GM21786 (cell line): ENCODE measurements around the gene HERPUD2.
A peak's percentile ranks its signal among the peaks of the same experiment; 100 is the strongest.

Experiments used
- ATAC-seq: cut with Tn5 transposase; IDR thresholded peaks from one replicate; pipeline ENCODE4 v1.9.1; 2021; ENCODE audit not compliant: unreplicated experiment

The HERPUD2 gene, protein sequence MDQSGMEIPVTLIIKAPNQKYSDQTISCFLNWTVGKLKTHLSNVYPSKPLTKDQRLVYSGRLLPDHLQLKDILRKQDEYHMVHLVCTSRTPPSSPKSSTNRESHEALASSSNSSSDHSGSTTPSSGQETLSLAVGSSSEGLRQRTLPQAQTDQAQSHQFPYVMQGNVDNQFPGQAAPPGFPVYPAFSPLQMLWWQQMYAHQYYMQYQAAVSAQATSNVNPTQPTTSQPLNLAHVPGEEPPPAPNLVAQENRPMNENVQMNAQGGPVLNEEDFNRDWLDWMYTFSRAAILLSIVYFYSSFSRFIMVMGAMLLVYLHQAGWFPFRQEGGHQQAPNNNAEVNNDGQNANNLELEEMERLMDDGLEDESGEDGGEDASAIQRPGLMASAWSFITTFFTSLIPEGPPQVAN

DNA sequence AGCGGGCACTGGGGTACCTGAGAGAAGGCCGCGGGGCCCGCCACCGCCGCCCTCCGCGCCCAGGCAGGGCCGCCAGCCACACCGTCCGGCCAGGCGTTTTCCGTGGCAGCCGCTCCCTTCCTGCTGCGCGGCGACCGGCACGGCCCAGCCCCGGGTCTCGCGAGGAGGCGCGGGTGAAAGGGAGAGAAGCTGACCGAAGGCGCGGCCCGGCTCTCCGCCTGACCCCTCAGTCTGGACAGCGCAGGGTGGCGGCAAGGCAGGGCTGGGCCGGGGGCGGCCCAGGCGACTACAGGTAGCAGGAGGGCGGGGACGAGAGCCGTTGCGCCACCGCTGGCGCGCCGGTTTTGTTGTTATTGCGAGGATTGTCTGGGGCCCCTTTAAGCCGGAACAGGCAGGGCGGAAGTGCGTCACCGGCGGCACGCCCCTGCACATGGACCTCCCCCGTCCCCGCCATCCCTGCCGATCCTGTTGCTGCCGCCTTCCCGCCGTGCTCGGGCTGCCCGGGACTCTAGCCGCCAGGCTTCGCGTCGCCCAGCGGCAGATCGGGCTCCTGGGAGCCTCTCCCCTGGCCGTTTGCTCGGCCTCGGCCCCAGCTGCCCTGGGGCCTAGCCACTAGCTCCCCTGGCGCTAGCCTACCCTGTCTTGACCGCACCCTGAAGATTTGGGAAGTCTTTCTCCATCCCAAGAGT lies at the start of gene HERPUD2:
Gene HERPUD2, minus strand, starts transcription at position 352 of the 689 bp plus-strand sequence. CDS start 805 bp downstream, outside the sequence.
- ATAC-seq = peak; percentile 84

DNA sequence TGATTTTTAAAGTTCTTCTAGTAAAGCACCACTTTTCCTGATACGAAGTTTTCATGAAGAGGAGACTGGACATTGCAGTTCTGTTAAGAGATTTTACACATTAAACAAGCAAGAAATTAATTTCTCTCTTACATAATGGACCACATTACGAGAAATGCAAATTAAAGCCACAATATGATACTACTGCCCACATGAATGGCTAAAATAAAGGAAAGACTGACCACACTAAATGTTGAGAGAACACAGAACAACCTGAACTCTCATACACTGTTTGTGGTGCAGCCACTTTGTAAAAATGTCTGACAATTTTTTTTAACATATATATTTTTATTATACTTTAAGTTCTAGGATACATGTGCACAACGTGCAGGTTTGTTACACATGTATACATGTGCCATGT lies 44.0 kb upstream of the HERPUD2 start:
- ATAC-seq = no peak

DNA sequence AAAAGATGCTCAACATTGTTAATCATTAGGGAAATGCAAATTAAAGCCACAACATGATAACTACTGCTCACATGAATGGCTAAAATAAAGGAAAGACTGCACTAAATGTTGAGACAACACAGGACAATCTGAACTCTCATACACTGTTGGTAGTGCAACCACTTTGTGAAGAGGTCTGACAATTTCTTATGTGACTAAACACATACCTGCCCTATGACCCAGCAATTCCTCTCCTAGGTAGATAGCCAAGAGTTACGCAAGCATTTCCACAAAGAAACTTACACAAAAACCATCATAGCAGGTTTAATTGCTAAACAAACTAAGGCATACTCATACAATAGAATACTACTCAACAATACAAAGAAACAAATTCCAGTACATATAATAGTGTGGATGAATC lies 41.8 kb upstream of the HERPUD2 start:
- no peak for ATAC-seq

DNA sequence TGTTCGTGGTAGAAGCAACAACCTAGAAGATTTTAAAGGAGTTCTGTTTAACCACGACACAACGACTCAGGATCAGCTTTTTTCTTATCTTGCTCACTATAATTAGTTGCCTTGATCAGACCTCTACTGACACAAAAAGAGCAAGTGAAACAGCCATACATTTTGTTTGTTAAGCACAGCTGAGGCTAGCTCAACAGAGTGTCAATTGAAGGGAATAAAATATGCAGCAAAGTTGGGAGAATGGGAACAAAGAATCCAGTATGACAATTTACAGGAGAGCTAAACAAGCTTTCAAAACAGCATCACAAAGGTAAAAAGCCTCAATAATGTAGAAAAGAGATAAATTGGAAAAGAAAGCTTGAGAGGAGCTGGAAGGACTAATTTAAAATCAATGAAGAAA lies 40.5 kb upstream of the HERPUD2 start:
- ATAC-seq = no peak

DNA sequence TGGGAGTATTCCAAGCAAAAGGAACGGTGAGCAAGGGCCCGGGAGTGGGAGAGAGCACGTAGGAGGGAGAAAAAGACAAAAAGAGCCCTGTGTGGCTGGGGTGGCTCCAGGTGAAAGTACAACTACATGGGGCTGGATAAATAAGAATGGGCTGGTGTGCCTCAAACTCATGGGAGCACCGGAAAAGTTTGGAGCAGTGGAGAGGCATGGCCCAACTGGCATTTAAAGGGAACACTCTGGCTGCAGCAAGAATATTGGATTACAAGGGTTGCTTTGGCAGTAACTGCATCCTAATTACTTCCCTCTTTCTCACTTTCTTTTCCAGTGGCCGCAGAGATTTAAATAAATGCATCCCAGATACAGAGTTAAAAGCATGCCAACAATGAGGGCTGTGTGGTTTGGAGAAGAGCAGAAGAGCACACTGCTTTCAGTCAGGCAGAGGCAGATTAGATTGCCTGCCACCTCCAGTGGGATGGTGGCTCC lies 39.1 kb upstream of the HERPUD2 start:
- ATAC-seq = no peak

DNA sequence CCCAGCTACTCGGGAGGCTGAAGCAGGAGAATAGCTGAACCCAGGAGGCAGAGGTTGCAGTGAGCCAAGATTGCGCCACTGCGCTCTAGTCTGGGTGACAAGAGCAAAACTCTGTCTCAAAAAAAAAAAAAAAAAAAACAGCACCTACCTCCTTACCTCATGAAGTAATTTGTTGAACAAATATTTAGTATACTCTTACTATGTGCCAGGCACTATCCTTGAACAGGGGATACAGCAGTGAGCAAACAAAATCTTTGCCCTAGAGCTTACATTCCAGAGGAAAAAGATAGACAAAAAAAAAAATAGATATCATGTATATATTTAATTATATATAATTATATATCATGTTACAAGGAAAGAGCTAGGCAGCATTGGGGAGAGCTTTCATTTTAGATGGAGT lies 36.4 kb upstream of the HERPUD2 start:
- ATAC-seq = no peak

DNA sequence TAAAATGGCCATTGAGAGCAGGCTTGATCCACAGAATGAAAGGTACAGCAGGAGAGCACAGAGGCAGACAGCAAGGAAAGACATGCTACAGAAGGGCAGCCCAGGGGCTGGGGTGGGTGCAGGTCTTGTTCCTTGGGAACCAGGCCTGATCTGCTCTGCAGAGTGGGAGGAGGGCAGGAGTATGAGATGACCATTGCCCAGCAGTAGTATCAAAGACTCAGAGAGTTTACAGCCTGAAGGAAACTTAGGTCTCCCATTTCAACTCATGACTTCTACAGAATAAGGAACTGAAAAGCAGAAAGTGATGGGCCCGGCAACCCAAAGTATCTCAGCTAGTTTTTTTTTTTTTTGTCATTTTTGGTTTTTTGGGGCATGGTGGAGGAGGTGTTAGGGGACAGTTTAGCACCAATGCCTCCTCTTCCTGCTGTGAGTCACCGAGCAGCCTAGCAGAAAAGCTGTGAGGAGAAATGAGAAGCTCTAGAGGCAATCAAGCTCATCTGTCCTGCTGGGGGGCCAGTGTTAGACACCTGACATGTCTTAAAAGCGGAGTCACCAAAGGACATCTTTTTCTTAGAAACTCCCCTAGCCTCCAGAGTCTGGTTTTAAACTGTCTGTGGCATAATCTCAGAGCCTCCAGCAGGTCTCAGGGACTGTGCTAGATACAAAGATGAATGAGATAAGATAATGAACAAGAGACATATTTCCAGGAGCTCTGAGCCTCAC lies 34.3 kb upstream of the HERPUD2 start:
- peak; percentile 53 for ATAC-seq

DNA sequence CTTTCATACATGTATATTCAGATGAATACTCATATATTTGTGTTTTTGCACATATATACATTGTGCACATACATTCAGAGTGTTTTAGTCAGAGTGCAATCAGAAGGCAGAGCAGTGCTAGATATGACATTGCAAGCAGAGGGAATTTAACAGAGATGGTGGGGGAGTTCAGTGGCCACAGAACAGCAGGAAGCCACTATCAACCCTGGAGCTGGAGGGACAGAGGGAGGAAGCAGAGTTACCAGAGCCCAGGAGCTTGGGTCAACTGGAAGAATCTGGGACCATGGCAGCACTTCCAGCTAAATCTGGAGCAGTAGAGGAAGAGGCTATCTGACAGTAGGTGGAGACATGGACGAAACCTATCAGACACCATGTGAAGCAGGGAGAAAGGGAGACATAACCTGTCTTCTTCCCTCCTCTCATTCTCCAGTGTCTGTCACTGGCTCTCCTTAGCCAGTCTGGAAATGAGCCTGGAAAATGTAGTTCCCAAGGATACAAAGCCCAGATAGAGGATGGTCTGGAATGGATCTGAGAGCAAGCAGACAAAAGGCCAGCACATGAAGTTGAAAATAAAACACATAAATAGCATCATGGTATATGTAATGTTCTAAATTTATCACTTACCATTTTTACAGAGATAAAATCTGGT lies 33.6 kb upstream of the HERPUD2 start:
- no peak for ATAC-seq

DNA sequence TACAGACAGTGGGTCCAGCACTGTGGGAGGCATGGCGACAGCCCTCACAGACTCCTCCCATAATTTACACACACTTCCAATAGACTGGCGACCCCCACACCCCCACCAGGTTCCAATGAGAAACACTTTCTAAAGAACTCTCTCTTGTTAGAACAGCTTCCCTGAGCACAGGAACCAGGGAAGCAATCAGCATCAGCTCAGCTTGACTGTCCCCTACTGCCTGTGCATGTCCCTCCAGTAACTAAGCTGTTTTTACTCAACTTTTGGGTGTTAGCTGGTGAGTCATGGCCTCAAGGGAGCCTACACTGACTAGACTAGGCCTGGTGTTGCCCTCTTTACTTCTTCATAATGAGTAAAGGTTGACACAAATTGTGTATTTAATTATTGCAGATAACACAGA lies 32.6 kb upstream of the HERPUD2 start:
- ATAC-seq = peak; percentile 13

DNA sequence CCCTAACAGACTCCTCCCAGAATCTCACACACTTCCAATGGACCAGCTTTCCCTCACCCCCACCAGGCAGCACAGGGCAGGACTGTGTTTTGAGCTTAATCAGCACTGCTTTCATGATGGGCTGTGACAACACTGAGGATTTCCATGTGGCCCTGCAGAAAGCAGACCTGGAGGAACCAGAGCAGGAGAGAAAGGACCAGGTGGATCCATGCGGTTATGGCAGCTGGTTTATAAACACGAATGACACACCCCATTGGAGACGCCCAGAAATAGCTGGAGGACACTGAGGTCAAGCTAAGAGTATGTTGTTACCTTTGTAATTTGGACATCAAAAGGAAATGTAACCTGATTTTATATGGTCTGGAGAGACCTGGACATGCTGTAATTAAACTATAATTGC lies 31.7 kb upstream of the HERPUD2 start:
- ATAC-seq = no peak

DNA sequence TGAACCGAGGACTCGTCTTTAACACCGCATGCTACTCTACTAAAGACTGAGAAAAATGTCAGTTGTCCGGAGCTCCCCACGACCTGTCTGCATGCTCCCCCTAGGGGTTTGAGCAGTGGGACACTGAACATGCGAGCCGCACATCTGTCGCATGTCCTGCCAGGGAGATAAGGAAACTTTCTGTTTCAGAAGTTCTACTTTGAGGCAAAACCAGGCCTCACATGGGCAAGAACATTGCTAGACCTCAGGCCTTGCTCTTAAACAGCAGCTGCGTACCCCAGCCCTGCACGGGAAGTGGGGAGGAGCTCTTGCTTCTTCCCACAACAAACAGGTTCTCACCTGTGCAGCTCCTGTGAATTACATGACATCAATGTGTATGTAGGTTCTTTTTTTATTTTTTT lies 30.3 kb upstream of the HERPUD2 start:
- ATAC-seq = peak; percentile 39

DNA sequence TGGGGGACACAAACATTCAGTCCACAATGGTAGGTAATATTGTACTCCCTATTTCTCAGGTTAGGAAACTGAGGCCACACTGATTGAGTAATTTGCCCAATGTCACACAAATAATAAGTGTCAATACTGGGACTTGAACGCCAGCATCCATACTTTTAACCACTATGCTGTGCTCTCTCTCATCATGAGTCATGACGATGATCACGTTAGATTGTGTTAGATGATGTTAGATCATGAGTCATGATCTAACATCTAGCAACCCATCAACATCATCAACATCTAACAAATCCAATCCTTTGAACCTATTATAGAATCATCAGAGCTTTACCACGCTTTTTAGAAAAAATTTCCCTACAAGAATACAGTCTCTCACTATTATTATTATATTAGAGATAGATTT lies 28.1 kb upstream of the HERPUD2 start:
- ATAC-seq = no peak

DNA sequence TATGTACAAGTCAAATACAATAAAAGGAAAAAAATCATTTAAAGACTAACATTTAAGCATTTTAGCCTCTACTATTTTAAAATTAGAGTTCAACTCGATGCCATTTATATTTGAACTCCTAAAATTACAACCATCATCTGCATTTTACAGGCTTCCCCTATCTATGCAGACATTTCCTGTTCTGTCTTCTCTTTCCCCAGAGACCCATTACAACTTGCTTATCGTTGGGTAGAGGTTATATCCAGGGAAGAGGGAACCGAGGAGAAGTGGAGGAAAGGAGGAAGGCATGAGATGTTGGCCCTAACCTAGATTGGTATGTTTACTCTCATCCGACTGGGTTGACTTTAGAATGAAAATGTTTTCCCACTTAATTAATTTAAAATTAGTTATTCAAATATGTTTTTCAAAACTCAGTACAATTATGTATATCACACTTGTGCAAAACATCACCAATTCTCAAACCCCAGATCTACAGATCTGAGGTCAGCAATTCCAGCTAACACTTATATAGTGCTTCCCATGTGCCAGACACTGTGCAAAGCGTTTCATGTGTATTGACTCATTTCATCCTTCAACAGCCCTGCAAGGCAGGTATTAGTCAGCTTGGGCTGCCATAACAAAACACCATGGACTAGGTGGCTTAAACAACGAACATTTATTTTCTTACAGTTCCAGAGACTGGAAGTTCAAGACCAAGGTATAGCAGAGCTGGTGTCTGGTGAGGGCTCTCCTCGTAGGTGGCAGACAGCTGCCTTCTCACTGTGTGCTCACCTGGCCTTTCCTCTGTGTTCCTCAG lies 27.3 kb upstream of the HERPUD2 start:
- no peak for ATAC-seq

DNA sequence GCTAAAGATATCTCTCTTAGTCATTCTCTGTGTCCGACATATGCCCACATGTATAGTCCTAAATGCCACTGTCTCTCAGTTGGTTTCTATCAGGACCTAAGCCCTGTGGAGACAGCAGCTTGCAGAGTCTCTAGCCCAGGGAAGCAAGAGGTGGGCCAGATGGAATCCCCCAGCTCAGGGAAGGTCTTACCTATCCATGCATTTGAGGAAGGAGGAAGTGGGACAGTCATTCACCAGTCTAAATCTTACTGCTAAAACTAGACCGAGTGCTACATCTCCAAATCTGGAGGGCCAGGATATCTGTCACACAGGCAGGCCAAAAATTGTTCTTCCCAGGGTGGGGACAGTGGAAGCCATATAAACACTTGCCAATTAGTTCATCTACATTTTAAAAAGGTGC lies 26.4 kb upstream of the HERPUD2 start:
- no peak for ATAC-seq

DNA sequence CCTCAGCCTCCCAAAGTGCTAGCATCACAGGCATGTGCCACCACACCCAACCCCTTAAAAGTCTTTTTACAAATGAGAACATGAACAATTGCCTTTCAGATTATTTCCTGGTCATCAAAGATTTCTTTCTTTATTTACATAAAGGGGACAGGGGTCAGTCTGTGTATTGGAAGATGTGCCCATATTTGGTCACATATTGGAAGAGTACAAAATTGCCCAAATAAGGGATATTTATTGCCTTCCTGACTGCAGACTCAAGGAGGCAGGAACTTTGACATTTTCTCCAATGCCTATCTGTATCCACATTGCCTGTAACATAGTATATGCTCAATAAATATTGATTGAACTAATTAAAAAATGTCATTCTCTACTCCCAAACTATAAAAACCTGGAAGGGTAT lies 25.9 kb upstream of the HERPUD2 start:
- no peak for ATAC-seq

DNA sequence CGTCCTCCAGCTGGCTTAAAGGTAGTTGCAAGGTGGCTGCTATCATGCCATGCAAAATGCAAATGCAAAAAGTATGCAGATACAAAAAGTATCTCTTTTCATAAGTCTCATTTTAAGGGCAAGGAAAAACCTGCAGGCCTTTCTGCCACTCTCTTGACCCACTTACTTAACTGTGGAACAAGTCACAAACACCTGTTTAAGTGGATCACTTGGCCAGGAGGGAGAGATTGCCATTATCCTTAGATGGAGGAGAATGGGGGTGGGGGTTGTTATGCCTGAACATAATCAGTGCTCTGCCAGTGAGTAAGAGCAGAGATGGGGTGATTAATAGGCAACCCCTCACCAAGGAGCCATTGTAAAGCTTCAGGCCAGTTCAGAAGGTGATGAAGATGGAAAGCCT lies 25.1 kb upstream of the HERPUD2 start:
- ATAC-seq = no peak

DNA sequence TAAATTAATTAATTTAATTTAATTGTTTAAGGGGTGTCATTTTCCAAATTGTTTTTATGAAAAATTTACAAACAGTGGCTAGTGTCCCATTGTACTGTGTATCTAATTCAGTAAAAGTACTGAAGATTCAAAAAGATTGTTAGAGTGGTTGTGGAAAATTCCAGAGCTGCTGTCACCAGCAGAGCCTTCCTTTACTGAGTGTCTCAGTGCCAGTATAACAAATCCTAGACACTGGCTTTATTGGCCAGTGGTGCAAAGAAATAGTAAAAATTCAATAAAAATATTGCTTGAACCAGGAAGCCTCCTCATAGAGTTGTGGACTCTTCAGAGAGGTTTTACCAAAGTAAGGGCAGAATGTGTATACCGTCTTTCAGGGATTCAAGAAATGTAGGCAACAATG lies 23.1 kb upstream of the HERPUD2 start:
- no peak for ATAC-seq

DNA sequence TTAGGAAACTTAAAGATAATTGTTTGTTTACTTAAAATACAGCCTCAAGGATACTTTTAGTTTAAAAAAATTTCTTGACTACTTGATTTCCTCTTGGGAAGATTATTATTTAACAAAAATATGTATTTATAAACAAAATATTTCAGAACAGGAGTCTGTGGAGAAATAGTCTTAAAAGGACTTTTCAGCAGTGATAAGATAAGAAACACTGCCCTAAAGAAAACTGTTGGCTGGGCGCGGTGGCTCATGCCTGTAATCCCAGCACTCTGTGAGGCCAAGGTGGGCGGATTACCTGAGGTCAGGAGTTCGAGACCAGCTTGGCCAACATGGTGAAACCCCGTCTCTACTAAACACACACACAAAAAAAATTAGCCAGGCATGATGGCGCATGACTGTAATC lies 22.6 kb upstream of the HERPUD2 start:
- no peak for ATAC-seq

DNA sequence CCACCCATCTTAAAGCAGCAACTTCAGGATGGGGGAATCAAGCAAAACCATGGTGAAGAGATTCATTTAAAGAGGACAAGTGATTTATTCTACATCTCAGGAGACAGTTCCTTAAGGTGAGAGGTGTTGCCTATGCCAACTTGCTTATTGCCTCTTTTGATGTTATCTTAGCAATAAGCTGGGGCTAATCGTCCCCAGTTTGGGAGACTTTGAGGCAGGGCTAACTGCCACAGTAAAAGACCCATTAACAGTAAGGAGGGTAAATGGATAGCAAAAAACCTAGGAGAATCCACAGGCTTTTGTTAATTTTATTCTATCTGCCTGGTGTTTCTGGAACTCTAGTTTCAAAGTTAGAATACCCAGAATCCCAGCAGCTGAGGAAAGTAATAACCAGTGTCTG lies 22.1 kb upstream of the HERPUD2 start:
- ATAC-seq = no peak

DNA sequence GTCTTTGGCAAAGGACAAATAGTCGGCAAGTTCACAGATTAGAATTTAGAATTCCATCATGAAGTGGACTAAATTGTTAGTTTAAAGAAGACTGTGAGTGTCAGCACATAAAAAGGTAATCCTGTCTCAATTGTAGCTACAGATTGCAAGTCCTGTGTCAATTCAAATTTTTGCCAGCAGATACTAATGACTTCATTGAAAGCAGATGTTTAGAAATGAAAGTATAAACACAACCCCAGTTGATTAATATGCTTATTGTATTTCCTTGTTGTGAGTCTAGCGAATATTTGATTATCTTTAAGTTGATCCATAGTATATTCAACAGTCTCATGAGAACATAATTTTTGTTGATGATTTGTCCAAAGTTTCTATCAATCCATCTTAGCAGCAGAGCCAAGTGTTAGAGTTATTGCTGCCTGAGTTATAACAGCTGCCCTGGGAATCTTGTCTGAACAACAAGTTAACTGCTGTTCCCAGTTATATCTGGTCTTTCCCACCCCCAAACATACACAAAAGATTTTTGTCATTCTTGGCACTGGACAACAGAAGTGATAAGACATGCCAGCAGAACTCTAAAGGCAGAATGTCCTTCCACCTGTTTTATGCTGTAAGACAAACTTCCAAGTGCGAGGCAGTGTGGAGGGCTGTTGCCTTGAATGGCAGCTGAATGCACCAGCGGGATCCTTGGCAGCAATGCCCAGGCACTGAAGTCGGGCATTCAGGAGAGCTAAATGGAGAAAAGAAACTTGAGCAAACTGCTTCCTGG lies 21.3 kb upstream of the HERPUD2 start:
- ATAC-seq = no peak
